GM18519 (cell line): ENCODE results near the gene DNAJC15.

ENCODE experiments used
- ATAC-seq: cut with Tn5 transposase; IDR thresholded peaks from one replicate; pipeline ENCODE4 v1.9.1; 2021; ENCODE audit warnings: mild to moderate bottlenecking, moderate library complexity; ENCODE audit not compliant: unreplicated experiment, low FRiP score

The DNAJC15 gene

GRCh38 chr13:43079392-43079931 lies 56.1 kb downstream of the DNAJC15 start:
- ATAC-seq, result no peak

GRCh38 chr13:43080199-43080598 lies 56.8 kb downstream of the DNAJC15 start:
- no peak for ATAC-seq

- ATAC-seq, result no peak
These were observed 58.5 kb downstream of the DNAJC15 start for GRCh38 chr13:43081866-43082265.

- ATAC-seq, result no peak
These were observed 60.4 kb downstream of the DNAJC15 start for GRCh38 chr13:43083750-43084149.

GRCh38 chr13:43085545-43085944 lies 62.2 kb downstream of the DNAJC15 start:
- ATAC-seq, result no peak

- no peak for ATAC-seq
These were observed 62.8 kb downstream of the DNAJC15 start for GRCh38 chr13:43086181-43086580.

- ATAC-seq, result no peak
These were observed 64.7 kb downstream of the DNAJC15 start for GRCh38 chr13:43088093-43088511.

- ATAC-seq, result no peak
These were observed 66.6 kb downstream of the DNAJC15 start for GRCh38 chr13:43089912-43090498.

GRCh38 chr13:43094901-43095300 lies 71.5 kb downstream of the DNAJC15 start:
- ATAC-seq, result peak; percentile 81

GRCh38 chr13:43095771-43096719 lies 72.7 kb downstream of the DNAJC15 start:
- no peak for ATAC-seq

- no peak for ATAC-seq
These were observed 77.3 kb downstream of the DNAJC15 start for GRCh38 chr13:43100667-43101066.

GRCh38 chr13:43102304-43102703 lies 78.9 kb downstream of the DNAJC15 start:
- ATAC-seq, result no peak

- no peak for ATAC-seq
These were observed 84.4 kb downstream of the DNAJC15 start for GRCh38 chr13:43107780-43108179.

GRCh38 chr13:43110036-43110435 lies 86.7 kb downstream of the DNAJC15 start:
- ATAC-seq, result no peak

GRCh38 chr13:43110658-43111057 lies 87.3 kb downstream of the DNAJC15 start:
- ATAC-seq, result no peak

GRCh38 chr13:43111559-43112400 lies 88.4 kb downstream of the DNAJC15 start:
- ATAC-seq, result no peak

GRCh38 chr13:43113603-43114002 lies 90.2 kb downstream of the DNAJC15 start:
- ATAC-seq, result no peak

GRCh38 chr13:43114504-43114903 lies 91.1 kb downstream of the DNAJC15 start:
- no peak for ATAC-seq

GRCh38 chr13:43115141-43115540 lies 91.8 kb downstream of the DNAJC15 start:
- ATAC-seq, result no peak

- ATAC-seq, result no peak
These were observed 92.9 kb downstream of the DNAJC15 start for GRCh38 chr13:43116242-43116641.

- no peak for ATAC-seq
These were observed 95.1 kb downstream of the DNAJC15 start for GRCh38 chr13:43118521-43118920.
